HG03571 (cell line): ENCODE results near the gene IGHMBP2.
"Not testable (repeated sequence)": the region's sequence is repeated elsewhere in the genome, so short reads cannot be mapped to it uniquely, and the experiment has no call there.

ENCODE experiments used
- ATAC-seq: cut with Tn5 transposase; IDR thresholded peaks from one replicate; pipeline ENCODE4 v1.9.1; 2021; ENCODE audit not compliant: unreplicated experiment

Gene IGHMBP2

GRCh38 chr11:68959465-68960293 lies 56.0 kb downstream of the IGHMBP2 start:
- no peak for ATAC-seq

DNA sequence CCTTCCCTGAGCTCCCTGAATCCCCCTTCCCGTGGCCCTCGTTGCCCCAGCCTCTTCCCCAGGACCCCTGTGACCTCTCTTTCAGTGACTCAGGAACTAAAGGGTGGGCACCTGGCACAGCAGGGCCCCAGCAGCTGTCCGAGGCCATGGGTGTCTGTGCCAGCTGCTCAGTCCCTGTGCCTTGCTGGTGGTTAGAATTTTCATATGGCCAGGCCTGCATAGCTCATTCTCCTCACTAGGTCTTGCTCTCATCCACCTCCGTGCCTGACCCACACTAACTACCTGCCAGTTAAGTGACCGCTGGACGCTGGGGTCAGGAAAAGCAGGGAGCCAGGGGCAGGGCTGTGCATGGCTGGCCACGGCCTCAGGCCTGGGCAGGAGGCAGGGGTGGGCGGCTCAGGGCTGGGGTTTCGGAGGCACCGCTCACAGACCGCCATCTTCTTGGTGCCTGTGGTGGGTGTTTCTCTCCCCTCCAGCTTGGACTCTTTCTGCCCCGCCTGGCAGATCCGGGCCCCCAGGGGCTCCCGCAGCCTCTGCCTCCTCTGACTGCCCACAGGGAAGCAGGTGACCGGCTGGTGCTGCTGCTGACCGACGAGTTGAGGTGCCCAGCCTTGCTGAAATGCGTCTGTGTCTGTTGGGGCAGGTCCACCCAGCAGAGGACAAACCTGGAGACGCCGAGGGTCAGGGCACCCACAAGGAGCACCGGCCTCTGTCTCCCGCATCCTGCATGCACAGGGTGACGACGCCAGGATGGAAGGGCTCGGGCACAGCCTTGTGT lies 56.8 kb downstream of the IGHMBP2 start:
- no peak for ATAC-seq

DNA sequence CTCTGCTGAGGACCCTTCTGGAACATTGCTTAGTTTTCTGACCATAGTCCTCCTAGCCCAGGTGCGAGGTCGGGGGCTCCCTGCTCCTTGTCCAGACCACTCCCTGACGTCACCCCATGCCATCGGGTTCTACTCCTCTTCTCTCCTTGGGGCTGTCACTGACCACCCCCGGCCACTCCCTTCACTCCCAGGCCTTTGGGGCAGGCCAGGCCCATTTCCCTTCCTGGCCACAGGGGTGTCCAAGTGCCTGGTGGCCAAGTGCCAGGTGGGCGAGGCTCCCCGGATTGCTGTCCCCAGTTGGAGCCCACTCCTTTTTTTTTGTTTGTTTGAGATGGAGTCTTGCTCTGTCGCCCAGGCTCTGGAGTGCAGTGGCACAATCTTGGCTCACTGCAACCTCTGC lies 57.6 kb downstream of the IGHMBP2 start:
- no peak for ATAC-seq

DNA sequence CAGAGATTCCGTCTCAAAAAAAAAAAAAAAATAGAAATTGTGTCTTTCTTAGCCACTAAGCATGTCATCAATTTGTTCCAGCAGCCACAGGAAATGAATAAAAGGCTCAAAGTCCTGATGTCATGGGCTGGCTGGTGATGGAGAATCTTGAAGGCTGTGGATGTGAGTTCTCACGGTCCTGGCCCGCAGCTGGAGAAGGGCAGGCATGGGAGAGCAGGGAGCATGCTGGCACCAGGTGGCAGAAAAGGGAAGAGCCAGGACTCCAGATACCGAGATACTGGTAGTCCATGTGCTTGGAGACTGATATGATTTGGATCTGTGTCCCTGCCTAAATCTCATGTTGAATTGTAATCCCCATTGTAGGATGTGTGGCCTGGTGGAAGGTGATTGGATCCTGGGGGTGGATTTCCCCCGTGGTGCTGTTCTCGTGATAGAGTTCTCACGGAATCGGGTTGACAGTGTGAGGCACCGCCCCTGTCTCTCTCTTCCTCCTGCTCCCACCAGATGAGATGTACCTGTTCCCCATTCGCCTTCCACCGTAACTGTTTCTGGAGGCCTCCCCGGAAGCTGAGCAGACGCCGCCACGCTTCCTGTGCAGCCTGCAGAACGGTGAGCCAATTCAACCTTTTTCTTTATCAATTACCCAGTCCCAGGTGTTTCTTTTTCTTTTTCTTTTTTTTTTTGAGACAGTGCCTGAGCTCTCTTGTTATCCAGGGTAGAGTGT lies 59.0 kb downstream of the IGHMBP2 start:
- ATAC-seq, result no peak

DNA sequence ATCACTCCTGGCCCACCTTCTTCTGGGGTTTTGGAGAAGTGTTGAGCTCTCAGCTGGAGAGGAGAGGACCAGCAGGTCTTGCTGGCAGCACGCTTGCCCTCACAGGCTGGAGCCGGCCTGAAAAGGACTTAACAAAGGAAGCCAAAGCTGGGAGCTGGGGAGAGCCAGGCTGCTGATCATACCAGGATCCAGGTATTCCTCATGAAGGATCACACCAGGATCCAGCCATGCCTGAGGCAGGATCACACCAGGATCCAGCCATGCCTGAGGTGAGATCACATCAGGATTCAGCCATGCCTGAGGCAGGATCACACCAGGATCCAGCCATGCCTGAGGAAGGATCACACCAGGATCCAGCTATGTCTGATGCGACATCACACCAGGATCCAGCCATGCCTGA lies 60.1 kb downstream of the IGHMBP2 start:
- ATAC-seq, result no peak

DNA sequence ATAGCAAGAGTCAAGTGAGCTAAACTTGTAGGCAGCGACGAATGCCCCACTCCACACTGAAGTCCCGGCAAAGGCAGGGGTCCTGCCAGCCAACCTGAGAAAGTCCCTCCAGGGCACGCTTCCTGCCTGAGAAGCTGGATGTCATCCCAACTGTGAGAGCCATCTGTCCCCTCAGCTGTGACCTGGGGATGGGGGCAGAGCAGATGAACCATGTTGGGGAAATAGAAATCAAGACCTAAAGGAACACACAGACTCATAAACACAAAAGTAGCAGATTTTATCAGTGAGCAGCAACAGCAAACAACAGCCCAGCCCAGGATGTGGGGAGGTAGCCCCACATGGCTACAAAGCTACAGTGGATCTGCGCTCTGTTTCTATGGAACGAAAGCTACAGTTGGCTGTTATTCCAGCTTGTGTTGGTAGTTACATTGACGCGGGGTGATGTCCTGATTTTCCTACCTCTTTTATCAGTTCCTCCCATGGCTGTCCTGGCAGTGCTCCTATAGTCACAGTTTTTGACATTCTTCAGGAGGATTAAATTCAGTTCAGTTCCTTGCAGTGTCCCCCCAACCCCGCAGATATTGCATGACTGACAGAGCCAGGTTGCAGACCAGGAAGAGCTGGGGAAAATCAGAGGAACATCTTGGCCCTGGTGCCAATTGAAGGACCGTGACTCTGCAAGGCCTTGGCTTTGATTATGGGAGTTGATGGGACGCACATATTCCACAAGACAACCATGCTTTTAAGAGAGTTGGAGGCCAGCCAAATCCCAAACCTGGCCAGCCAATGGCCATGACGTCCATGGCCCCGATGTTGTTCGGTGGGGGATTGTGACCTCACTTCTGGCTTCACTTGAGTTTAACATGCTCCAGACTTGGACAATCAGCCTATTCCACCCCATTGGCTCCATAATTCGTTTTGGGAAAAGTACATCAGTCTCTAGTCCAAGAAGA lies 62.5 kb downstream of the IGHMBP2 start:
- no peak for ATAC-seq

- no peak for ATAC-seq
Measured at GRCh38 chr11:68966894-68967780, 63.4 kb downstream of the IGHMBP2 start.

DNA sequence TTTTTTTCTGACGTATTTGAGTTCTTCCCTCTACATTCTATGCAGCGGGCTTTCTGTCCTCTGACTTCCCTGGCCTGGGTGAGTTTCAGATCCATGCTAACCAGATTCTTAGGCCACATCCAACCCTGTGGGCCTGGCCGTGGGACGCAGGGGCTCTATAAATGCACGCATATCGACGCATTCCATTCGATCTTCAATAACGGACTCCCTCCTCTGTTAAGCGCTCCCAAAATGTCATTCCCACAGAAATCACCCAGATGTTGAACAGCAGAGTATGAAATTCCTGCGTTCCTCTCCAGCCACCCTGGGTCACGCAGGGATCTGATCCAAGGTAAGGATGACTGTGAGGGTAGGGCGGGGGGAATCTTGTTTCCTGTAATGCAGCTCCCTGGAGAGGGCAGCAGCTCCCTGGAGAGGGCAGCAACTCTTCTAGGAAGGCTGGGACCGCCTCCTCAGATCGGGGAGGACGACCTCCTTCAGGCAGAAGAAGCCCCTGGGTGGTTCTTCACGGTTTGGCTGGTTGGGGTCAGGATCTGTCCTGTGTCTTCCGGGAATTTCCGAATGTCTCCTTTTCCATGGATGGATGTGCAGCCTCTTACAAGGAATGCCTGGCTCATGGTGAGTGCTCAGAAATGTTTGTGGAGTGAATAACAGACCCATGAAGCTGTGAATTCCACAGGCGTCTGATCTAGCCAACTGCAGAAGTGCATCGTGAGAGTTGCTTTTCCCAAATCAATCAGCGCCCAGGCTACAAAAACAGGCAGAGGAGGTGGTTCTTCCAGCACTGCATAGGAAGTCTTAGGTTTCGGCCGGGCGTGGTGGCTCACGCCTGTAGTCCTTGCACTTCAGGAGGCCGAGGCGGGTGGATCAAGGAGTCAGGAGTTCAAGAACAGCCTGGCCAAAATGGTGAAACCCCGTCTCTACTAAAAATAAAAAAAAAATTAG lies 64.9 kb downstream of the IGHMBP2 start:
- no peak for ATAC-seq

- ATAC-seq, result no peak
Measured at GRCh38 chr11:68969386-68969785, 65.7 kb downstream of the IGHMBP2 start.

GRCh38 chr11:68970921-68971636 lies 67.4 kb downstream of the IGHMBP2 start:
- no peak for ATAC-seq

- ATAC-seq, result no peak
Measured at GRCh38 chr11:68973219-68973618, 69.5 kb downstream of the IGHMBP2 start.

DNA sequence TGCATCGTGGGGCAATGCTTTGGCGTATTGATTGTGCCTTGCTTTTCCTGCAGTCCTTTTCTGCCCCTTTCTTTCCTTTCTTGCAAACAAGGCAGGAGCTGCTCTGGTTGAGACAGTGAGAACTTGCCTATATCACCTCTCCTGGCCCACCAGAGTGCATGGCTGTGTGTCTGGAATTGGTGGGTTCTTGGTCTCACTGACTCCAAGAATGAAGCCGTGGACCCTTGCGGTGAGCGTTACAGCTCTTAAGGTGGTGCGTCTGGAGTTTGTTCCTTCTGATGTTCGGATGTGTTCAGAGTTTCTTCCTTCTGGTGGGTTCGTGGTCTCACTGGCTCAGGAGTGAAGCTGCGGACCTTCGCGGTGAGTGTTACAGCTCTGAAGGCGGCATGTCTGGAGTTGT lies 70.0 kb downstream of the IGHMBP2 start:
- ATAC-seq, result not testable (repeated sequence)

DNA sequence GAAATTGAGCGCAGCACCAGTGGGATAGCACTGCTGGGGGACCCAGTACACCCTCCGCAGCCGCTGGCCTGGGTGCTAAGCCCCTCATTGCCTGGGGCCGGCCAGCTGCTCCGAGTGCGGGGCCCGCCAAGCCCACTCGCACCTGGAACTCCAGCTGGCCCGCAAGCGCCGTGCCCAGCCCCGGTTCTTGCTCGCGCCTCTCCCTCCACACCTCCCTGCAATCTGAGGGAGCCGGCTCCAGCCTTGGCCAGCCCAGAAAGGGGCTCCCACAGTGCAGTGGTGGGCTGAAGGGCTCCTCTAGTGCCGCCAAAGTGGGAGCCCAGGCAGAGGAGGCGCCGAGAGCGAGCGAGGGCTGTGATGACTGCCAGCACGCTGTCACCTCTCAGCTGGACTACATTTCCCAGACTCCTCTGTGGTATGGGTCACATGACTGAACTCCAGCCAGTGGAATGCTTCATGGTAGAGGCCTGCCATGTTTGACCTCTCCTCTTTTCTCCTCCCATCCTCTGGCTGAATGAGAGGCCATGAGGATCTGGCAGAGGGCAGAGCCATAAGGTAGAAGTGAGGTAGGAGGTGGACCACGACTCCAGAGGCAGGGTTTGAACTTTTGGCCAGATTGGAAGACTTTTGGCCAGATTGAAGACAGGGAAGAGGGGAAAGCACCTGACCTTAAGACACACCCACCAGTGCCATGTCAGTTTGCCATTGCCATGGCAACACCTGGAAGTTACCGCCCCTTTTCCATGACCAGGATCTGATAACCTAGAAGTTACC lies 70.9 kb downstream of the IGHMBP2 start:
- ATAC-seq, result no peak

DNA sequence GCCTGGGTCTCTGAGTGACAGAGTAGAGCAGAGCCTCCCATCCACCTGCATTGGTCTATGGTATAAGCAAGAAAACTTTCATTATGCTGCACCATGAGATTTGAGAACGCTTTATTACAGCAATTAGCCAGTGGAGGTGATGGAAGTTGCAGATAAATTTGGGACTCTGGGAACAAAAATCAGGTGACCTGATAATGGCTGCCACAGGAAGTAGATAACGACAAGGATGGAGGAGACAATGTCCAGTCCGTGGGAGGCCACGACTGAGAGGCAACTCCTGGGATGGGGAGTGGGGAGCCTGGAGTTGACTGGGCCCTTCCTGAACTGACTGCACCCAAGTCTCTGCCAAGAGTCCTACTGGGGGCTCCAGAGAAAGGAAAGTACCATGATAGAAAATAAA lies 72.4 kb downstream of the IGHMBP2 start:
- no peak for ATAC-seq

DNA sequence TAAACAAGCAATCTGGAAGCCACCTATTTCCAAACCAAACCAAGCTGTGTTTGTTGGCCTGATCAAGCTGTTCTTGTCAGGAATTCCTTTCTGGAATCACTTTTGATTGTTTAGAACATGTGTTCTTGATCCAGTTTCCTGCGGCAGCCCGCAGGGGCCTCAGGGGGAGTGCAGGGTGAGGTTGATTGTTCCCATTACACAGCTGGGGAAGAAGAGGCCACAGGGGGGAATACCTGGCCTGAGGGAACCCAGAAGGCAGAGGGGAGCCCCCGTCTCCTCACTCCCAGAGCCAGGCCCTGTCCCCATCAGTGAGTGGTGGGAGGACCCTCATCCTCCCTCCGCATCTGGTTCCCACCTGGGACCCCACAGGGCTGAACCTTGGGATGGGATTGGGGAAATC lies 72.9 kb downstream of the IGHMBP2 start:
- ATAC-seq, result no peak

GRCh38 chr11:68977781-68978625 lies 74.3 kb downstream of the IGHMBP2 start:
- ATAC-seq, result no peak
